B cell (primary cell): Measurements from ENCODE around the gene SMTN. TPM values are rescaled to one million over a fixed set of nuclear protein-coding genes. Genes with fewer than 3 reads are reported as not detected.

Experiments used
- ATAC-seq: fragments of 200-7000 bp; cut with Tn5 transposase; one replicate; pipeline ENCODE4 v1.10.0; 2021; ENCODE audit warnings: low read depth, mild to moderate bottlenecking, moderate number of reproducible peaks, moderate library complexity
- CTCF ChIA-PET: fragments of 350-600 bp; sonication (Branson Sonifier 250); formaldehyde crosslinking; loops from one replicate; lab custom pipeline; 2021; ENCODE audit warnings: antibody characterized with exemption, inconsistent platforms; lab: Charles Lee
- POLR2A ChIA-PET: fragments of 350-600 bp; sonication (Branson Sonifier 250); formaldehyde crosslinking; loops from one replicate; lab custom pipeline; 2021; ENCODE audit warnings: antibody characterized with exemption; lab: Charles Lee
- DNase-seq: peaks from one replicate; pipeline ENCODE4 v3.0.0; 2013
- H2AFZ ChIP-seq: 2 replicates; pipeline ENCODE4 v1.6.1; 2012; ENCODE audit warnings: mild to moderate bottlenecking, low read depth, low read length; ENCODE audit not compliant: insufficient read depth, poor library complexity, severe bottlenecking
- H3K27ac ChIP-seq, 2 donors: 1 replicate in 1 of 2; 2 replicates in 1 of 2; pipeline ENCODE4 v1.5.1; 2012 to 2013; ENCODE audit warnings: low read length in 2 of 2, mild to moderate bottlenecking in 2 of 2, moderate library complexity in 1 of 2
- H3K27me3 ChIP-seq, 4 experiments: fragments of 200-600 bp in 1 of 4; sonication (generic) in 1 of 4; replicated peaks in 1 of 4; 1 replicate in 2 of 4; 2 replicates in 2 of 4; pipeline versions ENCODE4 v1.6.1 to v1.7.0; 2013 to 2016; ENCODE audit warnings: low read length in 3 of 4, mild to moderate bottlenecking in 2 of 4, mixed read lengths in 1 of 4, moderate library complexity in 1 of 4; ENCODE audit not compliant: insufficient read depth in 4 of 4, control insufficient read depth in 3 of 4; ENCODE audit errors: control extremely low read depth in 1 of 4
- H3K36me3 ChIP-seq, 2 experiments: replicated peaks in 1 of 2; 1 replicate in 1 of 2; 2 replicates in 1 of 2; pipeline versions ENCODE4 v1.6.1 to v1.7.1; 2013; ENCODE audit warnings: low read length in 1 of 2; ENCODE audit not compliant: insufficient read depth in 2 of 2, control insufficient read depth in 1 of 2; ENCODE audit errors: control extremely low read depth in 1 of 2, extremely low read depth in 1 of 2
- H3K4me1 ChIP-seq, 2 donors: fragments of 200-600 bp in 1 of 2; sonication (generic) in 1 of 2; 1 replicate in 1 of 2; 2 replicates in 1 of 2; pipeline versions ENCODE4 v1.5.1 to v1.6.1; 2013 to 2017; ENCODE audit warnings: low read length in 2 of 2; ENCODE audit not compliant: control insufficient read depth in 2 of 2, insufficient read depth in 2 of 2
- H3K4me2 ChIP-seq: replicated peaks from 2 replicates; pipeline ENCODE3; 2012; ENCODE audit warnings: mild to moderate bottlenecking, low read depth, low read length; ENCODE audit not compliant: poor library complexity, severe bottlenecking
- H3K4me3 ChIP-seq, 5 experiments: fragments of 200-600 bp in 1 of 5; sonication (generic) in 1 of 5; 1 replicate in 3 of 5; 2 replicates in 2 of 5; pipeline versions ENCODE4 v1.5.1 to v1.7.0; 2011 to 2016; ENCODE audit warnings: low read length in 4 of 5, mild to moderate bottlenecking in 4 of 5, low read depth in 2 of 5, control low read depth in 1 of 5, moderate library complexity in 1 of 5; ENCODE audit not compliant: insufficient read depth in 1 of 5; ENCODE audit errors: control extremely low read depth in 1 of 5, extremely low read depth in 1 of 5
- H3K79me2 ChIP-seq: fragments of 200-600 bp; sonication (generic); one replicate; pipeline ENCODE4 v1.6.0; 2016; ENCODE audit warnings: low read length; ENCODE audit not compliant: control insufficient read depth, insufficient read depth
- H3K9ac ChIP-seq: fragments of 200-600 bp; sonication (generic); 2 replicates; pipeline ENCODE4 v1.6.1; 2017; ENCODE audit warnings: mild to moderate bottlenecking, low read length, moderate library complexity
- H3K9me3 ChIP-seq, 3 donors: one replicate each; pipeline versions ENCODE4 v1.6.1 to v1.7.1; 2013; ENCODE audit warnings: low read length in 2 of 3; ENCODE audit not compliant: control insufficient read depth in 2 of 3, insufficient read depth in 1 of 3; ENCODE audit errors: control extremely low read depth in 1 of 3
- H4K20me1 ChIP-seq: 2 replicates; pipeline ENCODE4 v1.6.0; 2012; ENCODE audit warnings: mild to moderate bottlenecking, low read length; ENCODE audit not compliant: insufficient read depth, control insufficient read depth, poor library complexity, severe bottlenecking
- H3K27ac Mint-ChIP-seq: one replicate; pipeline ENCODE4 v1.8.0; 2021; ENCODE audit warnings: mixed read lengths
- H3K27me3 Mint-ChIP-seq: one replicate; pipeline ENCODE4 v1.8.0; 2021; ENCODE audit warnings: mixed read lengths
- H3K4me1 Mint-ChIP-seq: one replicate; pipeline ENCODE4 v1.8.0; 2021; ENCODE audit warnings: mixed read lengths
- H3K4me3 Mint-ChIP-seq: one replicate; pipeline ENCODE4 v1.8.0; 2021; ENCODE audit warnings: mixed read lengths
- H3K9me3 Mint-ChIP-seq: one replicate; pipeline ENCODE4 v1.8.0; 2022; ENCODE audit warnings: mixed read lengths; ENCODE audit not compliant: insufficient read depth
- EZH2 ChIP-seq: IDR thresholded peaks from 2 replicates; pipeline ENCODE4 v1.6.1; 2012; ENCODE audit warnings: borderline replicate concordance, low read depth, mild to moderate bottlenecking, moderate library complexity, low read length; ENCODE audit not compliant: insufficient read depth, poor library complexity, severe bottlenecking
- WGBS: methylation state at CpG from one replicate; pipeline ENCODE4 v1.1.5; 2013; ENCODE audit warnings: missing lambda C conversion rate; ENCODE audit not compliant: insufficient coverage; 5-methylcytosine and 5-hydroxymethylcytosine counted together
- intact Hi-C: fragments of 100-400 bp; cut with micrococcal nuclease; formaldehyde crosslinking; loops from one replicate; pipeline ENCODE4 v1.10.0; 2022
- polyA plus RNA-seq: library from polyadenylated mRNA; depleted of rRNA; stranded (reverse); fragments of >200 nt; gene quantifications from 2 replicates; pipeline ENCODE4 v1.2.3, GENCODE V29; 2012
- total RNA-seq, 2 donors: library from RNA; stranded (reverse); fragments of 120-200 nt in 1 of 2; gene quantifications; 1 replicate in 1 of 2; 2 replicates in 1 of 2; pipeline versions ENCODE4 v1.2.3 to v1.2.4, GENCODE V29; 2013 to 2022
- TF ChIP-seq, protein P1 (sequence below): fragments of 200-600 bp; IDR thresholded peaks from one replicate; pipeline ENCODE4 v1.8.0; 2022; ENCODE audit warnings: antibody characterized with exemption, mild to moderate bottlenecking

Gene SMTN
- total and polyA plus RNA-seq, 2 donors (not counting 1 experiment from before 2014, with no cell fraction given): 4.0 to 7.0 TPM

DNA sequence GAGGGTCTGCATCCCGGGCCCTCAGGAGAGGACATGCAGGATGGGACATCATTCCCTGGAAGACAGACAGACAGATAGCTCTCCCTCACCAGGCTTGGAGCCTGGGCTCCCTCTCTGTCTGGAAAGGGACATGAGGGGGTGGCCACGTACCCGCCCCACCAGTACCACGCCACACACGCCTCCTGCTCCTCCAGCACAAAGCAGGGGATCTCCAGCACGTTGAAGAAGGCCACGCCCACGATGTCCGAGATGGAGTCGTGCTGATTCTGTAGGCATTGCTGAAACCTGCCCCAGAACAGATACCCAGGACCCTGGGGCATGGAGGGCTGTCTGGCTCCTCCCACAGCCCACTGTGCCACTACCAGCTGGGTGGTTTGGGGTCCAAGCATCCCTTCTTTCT lies 57.0 kb downstream of the SMTN start:
- intact Hi-C loops: no loop called here
- Histone ChIP-seq H3K4me2 (no peak overlapping the region), H3K36me3 (no peaks in the 10 kb centered on the region), H3K9ac (no peak overlapping the region), H3K79me2 (no peaks in the 10 kb centered on the region), H3K27ac (no peak overlapping the region), H3K9me3 (no peaks in the 10 kb centered on the region), H4K20me1 (no peaks in the 10 kb centered on the region), H3K4me1 (no peaks in the 10 kb centered on the region), H3K27me3 (peaks cover 0 to 10% (median 0%) of the 10 kb centered on the region in 4 experiments), H3K4me3 (no peak overlapping the region), H2AFZ (no peak overlapping the region)
- Mint-ChIP-seq H3K27me3 (peaks cover 3% of the 10 kb centered on the region), H3K4me1 (no peaks in the 10 kb centered on the region), H3K9me3 (no peaks in the 10 kb centered on the region), H3K27ac (no peak overlapping the region), H3K4me3 (no peak overlapping the region)
- 78% methylated on average over 10 of the region's 10 CpGs for WGBS
- DNase-seq: no peak
- TF ChIP-seq, protein P1, sequence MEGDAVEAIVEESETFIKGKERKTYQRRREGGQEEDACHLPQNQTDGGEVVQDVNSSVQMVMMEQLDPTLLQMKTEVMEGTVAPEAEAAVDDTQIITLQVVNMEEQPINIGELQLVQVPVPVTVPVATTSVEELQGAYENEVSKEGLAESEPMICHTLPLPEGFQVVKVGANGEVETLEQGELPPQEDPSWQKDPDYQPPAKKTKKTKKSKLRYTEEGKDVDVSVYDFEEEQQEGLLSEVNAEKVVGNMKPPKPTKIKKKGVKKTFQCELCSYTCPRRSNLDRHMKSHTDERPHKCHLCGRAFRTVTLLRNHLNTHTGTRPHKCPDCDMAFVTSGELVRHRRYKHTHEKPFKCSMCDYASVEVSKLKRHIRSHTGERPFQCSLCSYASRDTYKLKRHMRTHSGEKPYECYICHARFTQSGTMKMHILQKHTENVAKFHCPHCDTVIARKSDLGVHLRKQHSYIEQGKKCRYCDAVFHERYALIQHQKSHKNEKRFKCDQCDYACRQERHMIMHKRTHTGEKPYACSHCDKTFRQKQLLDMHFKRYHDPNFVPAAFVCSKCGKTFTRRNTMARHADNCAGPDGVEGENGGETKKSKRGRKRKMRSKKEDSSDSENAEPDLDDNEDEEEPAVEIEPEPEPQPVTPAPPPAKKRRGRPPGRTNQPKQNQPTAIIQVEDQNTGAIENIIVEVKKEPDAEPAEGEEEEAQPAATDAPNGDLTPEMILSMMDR: no peak
- TF ChIP-seq EZH2: no peak
- CTCF ChIA-PET: no interaction called here
- no peak for ATAC-seq
- POLR2A ChIA-PET: no interaction called here

DNA sequence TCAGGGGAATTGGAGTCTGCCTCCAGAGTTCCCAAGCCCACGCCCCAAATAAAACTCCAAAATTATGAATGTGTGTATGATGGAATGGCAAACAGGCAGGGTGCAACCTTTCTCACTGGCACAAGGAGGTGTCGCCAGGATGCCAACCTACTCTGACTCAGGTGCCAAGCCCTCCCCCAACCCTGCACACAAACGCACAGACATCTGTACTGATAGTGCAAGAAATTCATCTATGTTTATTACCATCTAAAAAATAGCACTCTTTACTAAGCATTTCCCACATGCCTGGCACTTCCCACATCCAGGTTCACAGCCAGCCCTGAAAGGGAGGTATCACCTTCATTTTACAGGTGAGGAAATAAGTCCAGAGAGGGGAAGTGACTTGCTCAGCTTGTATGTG lies 57.9 kb downstream of the SMTN start:
- no peak for DNase-seq

More for the DNA sequence above, 57.9 kb downstream of the SMTN start:
- no peaks in the 10 kb centered on the region for H3K36me3 ChIP-seq
- Mint-ChIP-seq H3K9me3 (no peaks in the 10 kb centered on the region), H3K27ac (no peak overlapping the region), H3K27me3 (peaks cover 3% of the 10 kb centered on the region), H3K4me1 (no peaks in the 10 kb centered on the region), H3K4me3 (no peak overlapping the region)
- no peaks in the 10 kb centered on the region for H3K9me3 ChIP-seq
- no peak for TF ChIP-seq EZH2
- TF ChIP-seq, protein P1: no peak
- no CpG with 5 or more reads among the region's 3 CpGs for WGBS
- H3K9ac ChIP-seq: no peak overlapping the region
- H3K27ac ChIP-seq: no peak overlapping the region
- no peaks in the 10 kb centered on the region for H3K79me2 ChIP-seq
- no peak for ATAC-seq
- ChIA-PET POLR2A (no interaction called here), CTCF (no interaction called here)
- H2AFZ ChIP-seq: no peak overlapping the region
- H4K20me1 ChIP-seq: no peaks in the 10 kb centered on the region
- intact Hi-C loops: no loop called here
- no peak overlapping the region for H3K4me3 ChIP-seq
- H3K4me2 ChIP-seq: no peak overlapping the region
- H3K27me3 ChIP-seq: peaks cover 0 to 10% (median 0%) of the 10 kb centered on the region in 4 experiments
- H3K4me1 ChIP-seq: no peaks in the 10 kb centered on the region
